Sigmoid colon (tissue), 7 donors: ENCODE measurements around the gene EPB41L4A. TPM values are rescaled to one million over a fixed set of nuclear protein-coding genes. Genes with fewer than 3 reads are reported as not detected.
"Not testable (repeated sequence)": the region's sequence is repeated elsewhere in the genome, so short reads cannot be mapped to it uniquely, and the experiment has no call there.

Source experiments
- DNase-seq: peaks from one replicate; pipeline ENCODE4 v3.0.0-alpha.2; 2019
- H3K27ac ChIP-seq, 4 donors: fragments of 200-600 bp; sonication (generic); one replicate each; pipeline ENCODE4 v1.5.1; 2016 to 2019; ENCODE audit warnings: mild to moderate bottlenecking in 1 of 4
- H3K27me3 ChIP-seq, 3 donors: fragments of 200-600 bp; sonication (generic); one replicate each; pipeline ENCODE4 v1.5.1; 2019; ENCODE audit warnings: mild to moderate bottlenecking in 1 of 3
- H3K36me3 ChIP-seq, 4 donors: fragments of 200-600 bp; sonication (generic); one replicate each; pipeline ENCODE4 v1.5.1; 2016 to 2019
- H3K4me1 ChIP-seq, 4 donors: fragments of 200-600 bp; sonication (generic); one replicate each; pipeline ENCODE4 v1.5.1; 2017 to 2019
- H3K4me3 ChIP-seq, 4 donors: fragments of 200-600 bp; sonication (generic); one replicate each; pipeline ENCODE4 v1.5.1; 2017 to 2019; ENCODE audit warnings: mild to moderate bottlenecking in 2 of 4, moderate library complexity in 1 of 4
- H3K9me3 ChIP-seq, 4 donors: fragments of 200-600 bp in 3 of 4; sonication (generic) in 3 of 4; one replicate each; pipeline versions ENCODE4 v1.5.1 to v1.6.1; 2013 to 2019
- CTCF ChIP-seq, 4 experiments: fragments of 450-650 bp in 3 of 4; fragments of 200-600 bp in 1 of 4; IDR thresholded peaks; one replicate each; pipeline ENCODE4 v1.5.1; 2016 to 2019; ENCODE audit warnings: antibody characterized with exemption in 4 of 4, mild to moderate bottlenecking in 3 of 4, moderate library complexity in 2 of 4
- EP300 ChIP-seq, 4 donors: sonication (generic); formaldehyde crosslinking; IDR thresholded peaks; one replicate each; pipeline ENCODE4 v1.6.1; 2017; ENCODE audit warnings: antibody characterized with exemption in 4 of 4
- POLR2A ChIP-seq, 2 donors: fragments of 450-650 bp; IDR thresholded peaks; one replicate each; pipeline ENCODE4 v1.6.1; 2016; ENCODE audit warnings: antibody characterized with exemption in 2 of 2, mild to moderate bottlenecking in 2 of 2, moderate library complexity in 2 of 2
- POLR2AphosphoS5 ChIP-seq, 4 donors: sonication (generic); formaldehyde crosslinking; IDR thresholded peaks; one replicate each; pipeline ENCODE4 v1.6.1; 2017; ENCODE audit warnings: antibody characterized with exemption in 4 of 4
- WGBS, 2 donors: extraction: QIAGEN DNeasy Blood & Tissue Kit; methylation state at CpG; one replicate each; pipeline ENCODE4 v1.1.7; 2013; 5-methylcytosine and 5-hydroxymethylcytosine counted together
- intact Hi-C: fragments of 100-400 bp; cut with DNase I; formaldehyde crosslinking; loops from one replicate; pipeline ENCODE4 v1.15.1; 2023
- polyA plus RNA-seq, 3 donors: library from polyadenylated mRNA; stranded (reverse); fragments of 200-250 nt; gene quantifications; one replicate each; pipeline ENCODE4 v1.2.3, GENCODE V29; 2013
- total RNA-seq, 4 donors: library from RNA; depleted of rRNA; stranded (reverse); fragments of >200 nt; gene quantifications; one replicate each; pipeline ENCODE4 v1.1.0, GENCODE V29; 2016
- donor health status: healthy with polysubstance abuse.
- donor health status: Bipolar disorder and iron deficiency.
- donor health status: healthy.

Gene EPB41L4A
- total and polyA plus RNA-seq, 7 donors = 3.7 to 75.3 (median 4.8) TPM

- DNase-seq = no peak
- peaks cover 0 to 17% (median 4%) of the 10 kb centered on the region in 4 donors for H3K4me1 ChIP-seq
- H3K27me3 ChIP-seq = no peaks in the 10 kb centered on the region
- H3K27ac ChIP-seq = peak overlapping the region in 2 of 4 donors; percentile 4 to 18
- H3K4me3 ChIP-seq = no peak overlapping the region
- 85 to 95% methylated on average over 5 of the region's 5 CpGs for WGBS, 2 donors
- no peaks in the 10 kb centered on the region for H3K9me3 ChIP-seq
- no peaks in the 10 kb centered on the region for H3K36me3 ChIP-seq
- no peak for TF ChIP-seq POLR2AphosphoS5 (IDR thresholded peaks at IDR 0.05)
- no peak for TF ChIP-seq POLR2A (IDR thresholded peaks at IDR 0.05)
- TF ChIP-seq CTCF (IDR thresholded peaks at IDR 0.05) = no peak
- no peak for TF ChIP-seq EP300 (IDR thresholded peaks at IDR 0.05)
- intact Hi-C loops = no loop called here
These were observed 44.7 kb downstream of the EPB41L4A start for GRCh38 chr5:112374356-112374755.

- no peaks in the 10 kb centered on the region for H3K27me3 ChIP-seq
- peaks cover 0 to 17% (median 4%) of the 10 kb centered on the region in 4 donors for H3K4me1 ChIP-seq
- H3K9me3 ChIP-seq = no peaks in the 10 kb centered on the region
- WGBS, 2 donors = 78 to 90% methylated on average over 2 of the region's 2 CpGs
- intact Hi-C loops = no loop called here
- no peak for DNase-seq
- peak overlapping the region in 2 of 4 donors; percentile 4 to 18 for H3K27ac ChIP-seq
- H3K36me3 ChIP-seq = no peaks in the 10 kb centered on the region
- H3K4me3 ChIP-seq = no peak overlapping the region
- no peak for TF ChIP-seq EP300 (IDR thresholded peaks at IDR 0.05)
These were observed 45.2 kb downstream of the EPB41L4A start for GRCh38 chr5:112373885-112374284.

GRCh38 chr5:112372543-112372942, 46.5 kb downstream of the EPB41L4A start:
- DNase-seq = no peak
- intact Hi-C loops = no loop called here
- Histone ChIP-seq H3K27me3 (no peaks in the 10 kb centered on the region), H3K4me1 (peaks cover 0 to 17% (median 4%) of the 10 kb centered on the region in 4 donors), H3K27ac (no peak overlapping the region), H3K36me3 (no peaks in the 10 kb centered on the region), H3K9me3 (no peaks in the 10 kb centered on the region), H3K4me3 (no peak overlapping the region)
- TF ChIP-seq CTCF (IDR thresholded peaks at IDR 0.05) (no peak), EP300 (IDR thresholded peaks at IDR 0.05) (no peak), POLR2AphosphoS5 (IDR thresholded peaks at IDR 0.05) (no peak), POLR2A (IDR thresholded peaks at IDR 0.05) (no peak)

GRCh38 chr5:112371067-112371466, 48.0 kb downstream of the EPB41L4A start:
- Histone ChIP-seq H3K9me3 (no peaks in the 10 kb centered on the region), H3K36me3 (no peaks in the 10 kb centered on the region), H3K27me3 (no peaks in the 10 kb centered on the region), H3K4me1 (peaks cover 0 to 17% (median 4%) of the 10 kb centered on the region in 4 donors), H3K4me3 (no peak overlapping the region), H3K27ac (no peak overlapping the region)
- TF ChIP-seq EP300 (IDR thresholded peaks at IDR 0.05) = no peak
- intact Hi-C loops = no loop called here
- DNase-seq = no peak
- WGBS, 2 donors = 67 to 80% methylated on average over 2 of the region's 2 CpGs

GRCh38 chr5:112367400-112367799, 51.7 kb downstream of the EPB41L4A start:
- Histone ChIP-seq H3K4me3 (no peak overlapping the region), H3K27ac (no peak overlapping the region), H3K4me1 (no peaks in the 10 kb centered on the region), H3K36me3 (no peaks in the 10 kb centered on the region), H3K27me3 (no peaks in the 10 kb centered on the region), H3K9me3 (no peaks in the 10 kb centered on the region)
- intact Hi-C loops = no loop called here
- TF ChIP-seq CTCF (IDR thresholded peaks at IDR 0.05) (no peak), POLR2A (IDR thresholded peaks at IDR 0.05) (no peak), EP300 (IDR thresholded peaks at IDR 0.05) (no peak), POLR2AphosphoS5 (IDR thresholded peaks at IDR 0.05) (no peak)
- no peak for DNase-seq
- WGBS, 2 donors = 90 to 97% methylated on average over 4 of the region's 4 CpGs

GRCh38 chr5:112366987-112367386, 52.1 kb downstream of the EPB41L4A start:
- TF ChIP-seq POLR2A (IDR thresholded peaks at IDR 0.05) = no peak
- no peak for TF ChIP-seq POLR2AphosphoS5 (IDR thresholded peaks at IDR 0.05)
- TF ChIP-seq EP300 (IDR thresholded peaks at IDR 0.05) = no peak
- no peak for TF ChIP-seq CTCF (IDR thresholded peaks at IDR 0.05)
- Histone ChIP-seq H3K36me3 (no peaks in the 10 kb centered on the region), H3K4me3 (no peak overlapping the region), H3K9me3 (no peaks in the 10 kb centered on the region), H3K27me3 (no peaks in the 10 kb centered on the region), H3K27ac (no peak overlapping the region), H3K4me1 (no peaks in the 10 kb centered on the region)
- DNase-seq = no peak
- WGBS, 2 donors = 60 to 71% methylated on average over 2 of the region's 2 CpGs
- intact Hi-C loops = no loop called here

GRCh38 chr5:112360740-112361139, 58.3 kb downstream of the EPB41L4A start:
- H3K27ac ChIP-seq, DNase-seq, H3K9me3 ChIP-seq, intact Hi-C loops, H3K4me3 ChIP-seq, H3K36me3 ChIP-seq, H3K27me3 ChIP-seq, H3K4me1 ChIP-seq: not testable (repeated sequence)
- 79 to 95% methylated on average over 26 of the region's 26 CpGs for WGBS, 2 donors
